Heart left ventricle (tissue), 16 donors: ENCODE results near the gene KREMEN2. TPM values are rescaled to one million over a fixed set of nuclear protein-coding genes. Genes with fewer than 3 reads are reported as not detected.

ENCODE experiments used
- ATAC-seq, 4 donors: fragments of 200-7000 bp; cut with Tn5 transposase; one replicate each; pipeline ENCODE4 v1.9.1; 2020 to 2022; ENCODE audit warnings: moderate library complexity in 4 of 4, mild to moderate bottlenecking in 3 of 4, moderate number of reproducible peaks in 1 of 4
- DNase-seq, 5 donors: peaks; one replicate each; pipeline ENCODE4 v3.0.0-alpha.2; 2020
- H3K27ac ChIP-seq, 12 donors: fragments of 200-600 bp; sonication (generic) in 4 of 12; one replicate each; pipeline versions ENCODE4 v1.5.0 to v1.8.0; 2016 to 2022; ENCODE audit warnings: mild to moderate bottlenecking in 2 of 12
- H3K27me3 ChIP-seq, 9 donors: fragments of 200-600 bp; sonication (generic) in 2 of 9; one replicate each; pipeline versions ENCODE4 v1.5.1 to v1.8.0; 2016 to 2022; ENCODE audit warnings: mild to moderate bottlenecking in 3 of 9
- H3K36me3 ChIP-seq, 9 donors: fragments of 200-600 bp; sonication (generic) in 2 of 9; one replicate each; pipeline versions ENCODE4 v1.5.0 to v1.8.0; 2018 to 2022; ENCODE audit warnings: mild to moderate bottlenecking in 2 of 9
- H3K4me1 ChIP-seq, 12 donors: fragments of 200-600 bp; sonication (generic) in 4 of 12; one replicate each; pipeline versions ENCODE4 v1.5.0 to v1.8.0; 2016 to 2022; ENCODE audit warnings: mild to moderate bottlenecking in 3 of 12
- H3K4me3 ChIP-seq, 12 donors: fragments of 200-600 bp; sonication (generic) in 4 of 12; one replicate each; pipeline versions ENCODE4 v1.5.0 to v1.8.0; 2017 to 2022; ENCODE audit warnings: mild to moderate bottlenecking in 9 of 12, moderate library complexity in 4 of 12
- H3K9me3 ChIP-seq, 12 donors: fragments of 200-600 bp; sonication (generic) in 4 of 12; one replicate each; pipeline versions ENCODE4 v1.5.0 to v1.8.0; 2016 to 2022; ENCODE audit warnings: mild to moderate bottlenecking in 1 of 12
- POLR2A ChIP-seq, 2 donors: fragments of 450-650 bp; IDR thresholded peaks; one replicate each; pipeline ENCODE4 v1.6.1; 2017; ENCODE audit warnings: antibody characterized with exemption in 2 of 2, mild to moderate bottlenecking in 2 of 2, moderate library complexity in 2 of 2
- WGBS, 4 donors: extraction: QIAGEN DNeasy Blood & Tissue Kit in 2 of 4; methylation state at CpG; one replicate each; pipeline versions ENCODE4 v1.1.5 to v1.1.7; 2013 to 2018; 5-methylcytosine and 5-hydroxymethylcytosine counted together
- intact Hi-C, 10 donors: fragments of 100-400 bp; cut with DNase I; formaldehyde crosslinking; loops; one replicate each; pipeline versions ENCODE4 v1.11.1 to v1.14.2; 2022
- polyA plus RNA-seq, 2 donors: library from polyadenylated mRNA; stranded (reverse); fragments of 200-250 nt; gene quantifications; one replicate each; pipeline ENCODE4 v1.2.3, GENCODE V29; 2013
- total RNA-seq, 9 donors: library from RNA; depleted of rRNA in 2 of 9; stranded (reverse); fragments of >200 nt in 2 of 9; fragmentation: NEBNext Ultra II Directional in 3 of 9; extraction: Animal tissue kit (Norgen Biotek cat#: 25700) in 3 of 9; gene quantifications; one replicate each; pipeline versions ENCODE4 v1.1.0 to v1.2.4, GENCODE V29; 2016 to 2023
- TF ChIP-seq, protein P1 (sequence below), 12 donors: fragments of 200-600 bp; sonication (generic) in 4 of 12; IDR thresholded peaks; one replicate each; pipeline versions ENCODE4 v1.5.0 to v1.8.0; 2018 to 2022; ENCODE audit warnings: antibody characterized with exemption in 12 of 12, mild to moderate bottlenecking in 5 of 12
- donor health status: ischemic (EF 13 %, LVEDD 7.1; RV severe dilation, severe dysfunction).
- donor health status: healthy with polysubstance abuse.
- donor health status: DM: no; HTN: yes; CAD: no.
- donor health status: DM: no; HTN: no; CAD: no.
- donor health status: ischemic (EF 25% LVEDD 6.9; RV normal size, moderate dysfunction).
- donor health status: ischemic (EF 25% LVEDD 5.7; RV mildly dilated, moderate dysfunction).
- donor health status: healthy.
- donor health status: DM: yes; HTN: yes; CAD: no.
- donor health status: ischemic (EF 35%, LVEDD 5.7; RV mildly dilated, moderate dysfunction).
- donor health status: nonischemic (EF 11% LVEDD 7.7; RV severe dilation, severe dysfunction).
- donor health status: DM: yes; HTN: yes; CAD: no.
- donor health status: PGD.
- donor health status: ischemic (EF 29% LVEDD 5.4; RV normal size, mild dysfunction).
- donor health status: nonischemic (EF 23%, LVEDD 6.1; RV moderate dilation, normal function).

KREMEN2 gene
- total and polyA plus RNA-seq, 11 donors: 0.27 TPM; not detected in 10

DNA sequence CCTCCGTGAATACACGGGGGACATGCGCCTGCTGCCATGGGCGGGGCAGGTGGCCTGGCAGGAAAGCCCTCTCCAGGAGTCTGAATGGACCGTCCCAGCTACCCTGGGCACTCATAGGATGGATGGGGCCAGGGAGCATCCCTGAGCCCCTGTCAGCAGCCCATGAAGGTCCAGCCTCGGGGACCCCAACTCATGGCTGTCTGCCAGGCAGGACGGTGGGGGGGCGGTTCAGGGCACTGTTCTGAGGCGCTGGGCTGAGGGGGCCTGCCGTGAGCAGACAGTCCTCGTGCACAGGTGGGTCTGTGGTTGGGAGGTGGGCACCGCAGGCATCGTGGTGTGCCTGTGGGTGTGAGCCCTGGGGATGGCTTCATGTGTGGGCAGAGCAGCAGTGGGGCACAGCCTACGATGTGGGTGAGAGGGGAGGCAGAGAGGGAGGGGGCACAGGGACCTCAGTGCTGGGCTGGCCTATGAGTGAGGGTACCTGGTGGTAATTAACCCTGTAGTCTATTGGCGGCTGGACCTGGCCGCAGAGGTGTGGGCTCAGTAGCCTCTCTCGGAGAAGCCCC lies 22.6 kb downstream of the KREMEN2 start:
- no peak for DNase-seq
- H3K4me1 ChIP-seq: peaks cover 0 to 32% (median 15%) of the 10 kb centered on the region in 12 donors
- intact Hi-C loops: no loop called here
- H3K36me3 ChIP-seq: no peaks in the 10 kb centered on the region
- WGBS, 4 donors: 75 to 80% (median 79%) methylated on average over 13 to 17 of the region's 17 CpGs
- H3K4me3 ChIP-seq: no peak overlapping the region
- ATAC-seq: no peak
- TF ChIP-seq, protein P1, sequence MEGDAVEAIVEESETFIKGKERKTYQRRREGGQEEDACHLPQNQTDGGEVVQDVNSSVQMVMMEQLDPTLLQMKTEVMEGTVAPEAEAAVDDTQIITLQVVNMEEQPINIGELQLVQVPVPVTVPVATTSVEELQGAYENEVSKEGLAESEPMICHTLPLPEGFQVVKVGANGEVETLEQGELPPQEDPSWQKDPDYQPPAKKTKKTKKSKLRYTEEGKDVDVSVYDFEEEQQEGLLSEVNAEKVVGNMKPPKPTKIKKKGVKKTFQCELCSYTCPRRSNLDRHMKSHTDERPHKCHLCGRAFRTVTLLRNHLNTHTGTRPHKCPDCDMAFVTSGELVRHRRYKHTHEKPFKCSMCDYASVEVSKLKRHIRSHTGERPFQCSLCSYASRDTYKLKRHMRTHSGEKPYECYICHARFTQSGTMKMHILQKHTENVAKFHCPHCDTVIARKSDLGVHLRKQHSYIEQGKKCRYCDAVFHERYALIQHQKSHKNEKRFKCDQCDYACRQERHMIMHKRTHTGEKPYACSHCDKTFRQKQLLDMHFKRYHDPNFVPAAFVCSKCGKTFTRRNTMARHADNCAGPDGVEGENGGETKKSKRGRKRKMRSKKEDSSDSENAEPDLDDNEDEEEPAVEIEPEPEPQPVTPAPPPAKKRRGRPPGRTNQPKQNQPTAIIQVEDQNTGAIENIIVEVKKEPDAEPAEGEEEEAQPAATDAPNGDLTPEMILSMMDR (IDR thresholded peaks at IDR 0.05): no peak
- no peak for TF ChIP-seq POLR2A (IDR thresholded peaks at IDR 0.05)
- H3K27me3 ChIP-seq: peaks cover 0 to 17% (median 3%) of the 10 kb centered on the region in 9 donors
- H3K27ac ChIP-seq: peak overlapping the region in 5 of 12 donors; percentile 70 to 97 (median 88)
- H3K9me3 ChIP-seq: no peaks in the 10 kb centered on the region

DNA sequence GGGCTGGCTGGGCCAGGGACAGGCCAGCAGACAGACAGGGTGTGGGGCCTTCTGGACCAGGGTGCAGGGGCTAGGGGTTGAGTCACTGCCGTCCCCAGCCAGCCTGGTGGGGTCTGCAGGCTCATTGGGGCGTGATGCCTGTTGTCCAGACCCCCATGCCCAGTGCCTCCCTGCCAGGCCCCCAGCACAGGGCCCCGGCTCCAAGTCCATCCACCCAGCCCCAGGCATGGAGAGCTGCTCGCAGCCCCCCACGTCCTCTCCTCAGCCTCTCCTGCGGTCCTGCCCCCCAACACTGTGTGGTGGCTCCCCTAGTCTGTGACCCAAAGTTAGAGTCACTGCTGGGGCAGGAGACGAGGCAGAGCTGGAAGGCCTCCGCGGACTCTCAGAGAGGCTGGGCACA lies 23.2 kb downstream of the KREMEN2 start:
- intact Hi-C loops: no loop called here
- Histone ChIP-seq H3K27me3 (peaks cover 0 to 17% (median 3%) of the 10 kb centered on the region in 9 donors), H3K4me1 (peaks cover 0 to 32% (median 15%) of the 10 kb centered on the region in 12 donors), H3K27ac (no peak overlapping the region), H3K4me3 (no peak overlapping the region), H3K9me3 (no peaks in the 10 kb centered on the region), H3K36me3 (no peaks in the 10 kb centered on the region)
- no peak for TF ChIP-seq POLR2A (IDR thresholded peaks at IDR 0.05)
- TF ChIP-seq, protein P1 (IDR thresholded peaks at IDR 0.05): no peak
- WGBS, 4 donors: 75 to 94% (median 84%) methylated on average over 7 to 9 of the region's 9 CpGs
- ATAC-seq (no peak), DNase-seq (no peak)

DNA sequence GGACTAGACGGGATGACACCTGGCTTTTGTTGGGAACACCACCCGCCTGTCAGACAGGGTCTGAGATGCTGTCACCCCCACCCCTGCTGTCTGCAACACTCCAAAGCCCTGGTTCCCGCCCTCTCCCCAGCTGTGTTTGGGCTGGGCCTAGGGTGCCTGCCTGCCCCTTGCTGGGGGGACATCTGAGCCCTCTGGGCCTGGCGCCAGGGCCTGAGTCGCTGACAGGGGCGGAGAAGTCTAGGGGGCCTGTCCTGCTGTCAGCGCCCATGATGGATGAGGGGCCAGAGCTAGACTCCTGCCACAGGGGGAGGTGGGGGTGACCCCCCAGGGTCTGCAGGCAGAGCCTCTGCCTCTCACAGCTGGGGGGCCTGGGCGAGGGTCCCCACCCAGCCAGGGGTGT lies 23.8 kb downstream of the KREMEN2 start:
- Histone ChIP-seq H3K4me1 (peaks cover 0 to 32% (median 15%) of the 10 kb centered on the region in 12 donors), H3K4me3 (no peak overlapping the region), H3K27ac (no peak overlapping the region), H3K9me3 (no peaks in the 10 kb centered on the region), H3K36me3 (no peaks in the 10 kb centered on the region), H3K27me3 (peaks cover 0 to 17% (median 3%) of the 10 kb centered on the region in 9 donors)
- no peak for DNase-seq
- WGBS, 4 donors: 55 to 67% (median 61%) methylated on average over 2 to 8 of the region's 8 CpGs
- ATAC-seq: no peak
- TF ChIP-seq, protein P1 (IDR thresholded peaks at IDR 0.05): no peak
- TF ChIP-seq POLR2A (IDR thresholded peaks at IDR 0.05): no peak
- intact Hi-C loops: no loop called here

DNA sequence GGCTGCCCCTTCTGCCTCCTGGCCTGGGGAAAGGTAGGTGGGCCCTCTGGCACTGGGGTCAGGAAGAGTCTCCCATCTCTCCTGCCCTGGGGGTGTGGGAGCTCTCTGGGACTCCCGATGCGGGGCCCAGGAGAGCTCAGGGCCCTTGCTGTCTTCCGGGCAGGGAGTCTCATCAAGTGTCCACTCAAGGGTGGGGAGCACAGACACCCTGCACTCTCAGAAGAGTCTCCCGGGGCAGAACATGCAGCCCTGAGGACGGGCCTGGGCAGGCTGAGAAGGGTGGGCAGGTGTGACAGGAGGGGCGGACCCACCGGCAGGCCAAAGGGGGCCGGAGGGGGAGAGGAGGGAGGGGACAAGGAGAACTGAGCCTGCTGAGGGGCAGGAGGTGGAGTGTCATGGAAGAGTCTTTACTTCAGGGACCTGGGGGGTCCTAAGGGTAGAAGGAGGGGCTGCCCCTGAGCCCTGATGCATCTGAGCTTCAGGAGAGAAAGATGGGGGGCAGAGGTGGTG lies 24.6 kb downstream of the KREMEN2 start:
- DNase-seq (no peak), ATAC-seq (no peak)
- intact Hi-C loops: no loop called here
- peaks cover 0 to 27% (median 15%) of the 10 kb centered on the region in 12 donors for H3K4me1 ChIP-seq
- WGBS, 4 donors: 66 to 69% (median 68%) methylated on average over 7 to 8 of the region's 8 CpGs
- H3K9me3 ChIP-seq: no peaks in the 10 kb centered on the region
- no peak overlapping the region for H3K27ac ChIP-seq
- peaks cover 0 to 17% (median 3%) of the 10 kb centered on the region in 9 donors for H3K27me3 ChIP-seq
- no peak overlapping the region for H3K4me3 ChIP-seq
- no peaks in the 10 kb centered on the region for H3K36me3 ChIP-seq
- no peak for TF ChIP-seq POLR2A (IDR thresholded peaks at IDR 0.05)
- TF ChIP-seq, protein P1 (IDR thresholded peaks at IDR 0.05): no peak
